H9 (cell line): ENCODE results near the gene ENOX1. TPM values are rescaled to one million over a fixed set of nuclear protein-coding genes. Genes with fewer than 3 reads are reported as not detected.

Source experiments
- DNase-seq: peaks from one replicate; pipeline ENCODE4 v3.0.0-alpha.2; 2017
- H2AFZ ChIP-seq: one replicate; pipeline ENCODE4 v1.6.1; 2013; ENCODE audit warnings: mild to moderate bottlenecking, low read length, control low read depth, moderate library complexity
- H2AK5ac ChIP-seq: 2 replicates; pipeline ENCODE4 v1.6.1; 2013; ENCODE audit warnings: low read length, control low read depth, mixed read lengths; ENCODE audit not compliant: insufficient read length
- H2BK120ac ChIP-seq: one replicate; pipeline ENCODE4 v1.6.1; 2013; ENCODE audit warnings: low read depth, mild to moderate bottlenecking, low read length, control low read depth, inconsistent platforms; ENCODE audit not compliant: poor library complexity, severe bottlenecking
- H2BK12ac ChIP-seq: 2 replicates; pipeline ENCODE4 v1.6.1; 2013; ENCODE audit warnings: low read length, control low read depth, mixed read lengths, low read depth; ENCODE audit not compliant: insufficient read length
- H2BK15ac ChIP-seq: 2 replicates; pipeline ENCODE4 v1.6.1; 2013; ENCODE audit warnings: low read depth, low read length, control low read depth
- H2BK20ac ChIP-seq: one replicate; pipeline ENCODE4 v1.6.1; 2013; ENCODE audit warnings: low read depth, mild to moderate bottlenecking, low read length, control low read depth, inconsistent platforms; ENCODE audit not compliant: poor library complexity, severe bottlenecking
- H2BK5ac ChIP-seq: 2 replicates; pipeline ENCODE4 v1.6.1; 2013; ENCODE audit warnings: low read length, control low read depth, mixed read lengths; ENCODE audit not compliant: insufficient read length
- H3K14ac ChIP-seq: 2 replicates; pipeline ENCODE4 v1.6.1; 2013; ENCODE audit warnings: low read length, control low read depth; ENCODE audit not compliant: insufficient read depth
- H3K18ac ChIP-seq: 2 replicates; pipeline ENCODE4 v1.6.1; 2013; ENCODE audit warnings: low read depth, mild to moderate bottlenecking, mixed read lengths, low read length, control low read depth; ENCODE audit not compliant: insufficient read length
- H3K23ac ChIP-seq: 2 replicates; pipeline ENCODE4 v1.6.1; 2013; ENCODE audit warnings: low read length, control low read depth, mixed read lengths, low read depth; ENCODE audit not compliant: insufficient read length
- H3K23me2 ChIP-seq: 2 replicates; pipeline ENCODE4 v1.6.1; 2013; ENCODE audit warnings: low read depth, mild to moderate bottlenecking, mixed read lengths, low read length, control low read depth; ENCODE audit not compliant: insufficient read length, poor library complexity, severe bottlenecking
- H3K27ac ChIP-seq: 2 replicates; pipeline ENCODE4 v1.5.1; 2013; ENCODE audit warnings: low read length, control low read depth, mixed read lengths, low read depth; ENCODE audit not compliant: insufficient read length
- H3K27me3 ChIP-seq: 2 replicates; pipeline ENCODE4 v1.6.1; 2013; ENCODE audit warnings: low read length, control low read depth, inconsistent platforms; ENCODE audit not compliant: insufficient read depth
- H3K4ac ChIP-seq: 2 replicates; pipeline ENCODE4 v1.6.1; 2013; ENCODE audit warnings: low read depth, mild to moderate bottlenecking, control low read depth, inconsistent platforms, low read length, moderate library complexity
- H3K4me1 ChIP-seq: 2 replicates; pipeline ENCODE4 v1.6.1; 2013; ENCODE audit warnings: low read length, control low read depth, inconsistent platforms; ENCODE audit not compliant: insufficient read depth
- H3K4me2 ChIP-seq: 2 replicates; pipeline ENCODE4 v1.6.1; 2013; ENCODE audit warnings: low read length, control low read depth, mixed read lengths; ENCODE audit not compliant: insufficient read length, insufficient read depth
- H3K56ac ChIP-seq: 2 replicates; pipeline ENCODE4 v1.6.1; 2013; ENCODE audit warnings: low read depth, mild to moderate bottlenecking, mixed read lengths, low read length, control low read depth; ENCODE audit not compliant: insufficient read length
- H3K79me1 ChIP-seq: 2 replicates; pipeline ENCODE4 v1.6.1; 2013; ENCODE audit warnings: low read depth, mild to moderate bottlenecking, moderate library complexity, low read length, control low read depth, inconsistent platforms; ENCODE audit not compliant: insufficient read depth, poor library complexity, severe bottlenecking
- H3K79me2 ChIP-seq: 2 replicates; pipeline ENCODE4 v1.6.1; 2013; ENCODE audit warnings: low read length, control low read depth, inconsistent platforms; ENCODE audit not compliant: insufficient read depth
- H3K9ac ChIP-seq: 2 replicates; pipeline ENCODE4 v1.6.1; 2013; ENCODE audit warnings: low read length, control low read depth, mixed read lengths; ENCODE audit not compliant: insufficient read length; ENCODE audit errors: extremely low read depth
- H3K9me3 ChIP-seq: one replicate; pipeline ENCODE4 v1.6.1; 2013; ENCODE audit warnings: low read depth, low read length, inconsistent platforms; ENCODE audit not compliant: control insufficient read depth
- H3T11ph ChIP-seq: one replicate; pipeline ENCODE4 v1.6.1; 2013; ENCODE audit warnings: mild to moderate bottlenecking, low read length, control low read depth, inconsistent platforms
- H4K20me1 ChIP-seq: one replicate; pipeline ENCODE4 v1.6.1; 2013; ENCODE audit not compliant: control insufficient read depth, insufficient read length, insufficient read depth
- H4K5ac ChIP-seq: 2 replicates; pipeline ENCODE4 v1.6.1; 2013; ENCODE audit warnings: low read depth, mild to moderate bottlenecking, mixed read lengths, low read length, control low read depth; ENCODE audit not compliant: insufficient read length
- H4K8ac ChIP-seq: replicated peaks from 2 replicates; pipeline ENCODE4 v1.6.1; 2013; ENCODE audit warnings: low read length, control low read depth, mixed read lengths, low read depth; ENCODE audit not compliant: insufficient read length
- H4K91ac ChIP-seq: 2 replicates; pipeline ENCODE4 v1.6.1; 2013; ENCODE audit warnings: low read depth, mild to moderate bottlenecking, moderate library complexity, mixed read lengths, low read length, control low read depth; ENCODE audit not compliant: insufficient read length
- H3K27ac Mint-ChIP-seq, 3 experiments: 2 replicates in 2 of 3; 3 replicates in 1 of 3; pipeline ENCODE4 v1.8.0; 2020 to 2021; ENCODE audit warnings: mixed read lengths in 3 of 3, mild to moderate bottlenecking in 1 of 3, moderate library complexity in 1 of 3
- H3K27me3 Mint-ChIP-seq: 2 replicates; pipeline ENCODE4 v1.8.0; 2021; ENCODE audit warnings: low read depth, mild to moderate bottlenecking, moderate library complexity, mixed read lengths
- H3K36me3 Mint-ChIP-seq, 3 experiments: 2 replicates in 2 of 3; 3 replicates in 1 of 3; pipeline ENCODE4 v1.8.0; 2020 to 2021; ENCODE audit warnings: low read depth in 3 of 3, mixed read lengths in 3 of 3; ENCODE audit not compliant: insufficient read depth in 1 of 3
- H3K4me1 Mint-ChIP-seq, 2 experiments: 2 replicates each; pipeline ENCODE4 v1.8.0; 2020; ENCODE audit warnings: mixed read lengths in 2 of 2
- H3K4me3 Mint-ChIP-seq, 2 experiments: 2 replicates in 1 of 2; 3 replicates in 1 of 2; pipeline ENCODE4 v1.8.0; 2020 to 2021; ENCODE audit warnings: mild to moderate bottlenecking in 2 of 2, mixed read lengths in 2 of 2, moderate library complexity in 1 of 2
- H3K9me3 Mint-ChIP-seq, 2 experiments: 2 replicates in 1 of 2; 3 replicates in 1 of 2; pipeline ENCODE4 v1.8.0; 2020; ENCODE audit warnings: mild to moderate bottlenecking in 2 of 2, mixed read lengths in 2 of 2, moderate library complexity in 1 of 2
- CTCF ChIP-seq: fragments of 200-600 bp; sonication (generic); conservative IDR thresholded peaks from 3 replicates; pipeline ENCODE4 v1.8.0; 2021; ENCODE audit warnings: antibody characterized with exemption, mild to moderate bottlenecking
- WGBS: extraction: QIAGEN DNeasy Blood & Tissue Kit; methylation state at CpG from one replicate; pipeline ENCODE4 v1.1.7; 2013; ENCODE audit warnings: missing lambda C conversion rate, low lambda C conversion rate, mixed read lengths; ENCODE audit not compliant: insufficient read length; ENCODE audit errors: extremely low coverage; 5-methylcytosine and 5-hydroxymethylcytosine counted together
- total RNA-seq: library from RNA; stranded (reverse); gene quantifications from 2 replicates; pipeline ENCODE4 v1.2.1, GENCODE V29; 2021

Gene ENOX1
- total RNA-seq, 1 experiment from 2014 or later: 0.24 TPM

DNA sequence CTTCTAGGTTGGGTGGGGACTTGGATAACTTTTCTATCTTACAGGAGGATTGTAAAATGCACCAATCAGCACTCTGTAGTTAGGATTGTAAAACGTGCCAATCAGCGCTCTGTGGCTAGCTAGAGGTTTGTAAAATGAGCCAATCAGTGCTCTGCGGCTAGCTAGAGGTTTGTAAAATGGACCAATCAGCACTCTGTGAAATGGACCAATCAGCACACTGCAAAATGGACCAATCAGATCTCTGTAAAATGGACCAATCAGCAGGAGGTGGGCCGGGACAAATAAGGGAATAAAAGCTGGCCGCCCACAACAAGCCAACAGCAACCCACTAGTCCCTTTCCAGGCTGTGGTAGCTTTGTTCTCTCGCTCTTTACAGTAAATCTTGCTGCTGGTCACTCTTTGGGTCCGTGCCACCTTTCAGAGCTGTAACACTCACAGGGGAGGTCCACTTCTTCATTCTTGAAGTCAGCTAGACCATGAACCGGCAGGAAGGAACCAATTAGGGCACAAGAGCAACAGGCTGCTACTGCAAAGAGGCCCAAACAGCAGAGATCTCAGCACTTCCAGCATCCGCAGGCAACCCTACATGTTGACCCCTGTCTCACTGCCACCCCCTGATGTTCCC, 606.6 kb downstream of the ENOX1 start:
- Histone ChIP-seq H3K27me3 (no peaks in the 10 kb centered on the region), H3K4me1 (no peaks in the 10 kb centered on the region), H3T11ph (no peak overlapping the region), H3K4ac (no peak overlapping the region), H4K5ac (no peak overlapping the region), H3K23ac (no peak overlapping the region), H3K56ac (no peak overlapping the region), H2BK120ac (no peak overlapping the region), H3K23me2 (no peaks in the 10 kb centered on the region), H3K18ac (no peak overlapping the region), H2BK20ac (no peak overlapping the region), H3K79me1 (no peaks in the 10 kb centered on the region), H4K20me1 (no peaks in the 10 kb centered on the region), H3K27ac (no peak overlapping the region), H3K4me2 (no peak overlapping the region), H2BK12ac (no peak overlapping the region), H2BK5ac (no peak overlapping the region), H4K91ac (no peak overlapping the region), H2AK5ac (no peak overlapping the region), H3K9me3 (no peaks in the 10 kb centered on the region), H4K8ac (no peak overlapping the region), H3K14ac (no peak overlapping the region), H2BK15ac (no peak overlapping the region), H2AFZ (no peak overlapping the region), H3K9ac (no peak overlapping the region), H3K79me2 (no peaks in the 10 kb centered on the region)
- Mint-ChIP-seq H3K36me3 (peaks cover 0 to 3% (median 2%) of the 10 kb centered on the region in 3 experiments; a peak in 4 of 7 replicates), H3K4me1 (peaks cover 2 to 6% of the 10 kb centered on the region in 2 experiments; a peak in 1 of 4 replicates), H3K27me3 (no peaks in the 10 kb centered on the region), H3K9me3 (0 out of 5 replicates have a peak, but pooled peaks cover 0 to 2% of the 10 kb centered on the region in 2 experiments), H3K27ac (no peak overlapping the region), H3K4me3 (no peak overlapping the region)
- no peak for DNase-seq
- TF ChIP-seq CTCF: no peak
- WGBS: no CpG with 5 or more reads among the region's 9 CpGs
